ENCODE measurements around the gene TMEM101.

- no peak for TF ChIP-seq EZH2phosphoT487 (IDR thresholded peaks at IDR 0.05; ENCODE audit: borderline replicate concordance, low read length)
- no peak for TF ChIP-seq CTCF (IDR thresholded peaks at IDR 0.05; ENCODE audit: low read depth, low read length, poor library complexity, severe bottlenecking)
These were observed 10.5 kb downstream of the TMEM101 start, which contains the start of gene NAGS for GRCh38 chr17:44004077-44004760.

All from DOHH2 (cell line).